MG63 (cell line): ENCODE measurements around the gene FGF5. TPM values are rescaled to one million over a fixed set of nuclear protein-coding genes. Genes with fewer than 3 reads are reported as not detected.
A peak's percentile ranks its signal among the peaks of the same experiment; 100 is the strongest.
"Not testable (repeated sequence)": the region's sequence is repeated elsewhere in the genome, so short reads cannot be mapped to it uniquely, and the experiment has no call there.

ENCODE experiments used
- DNase-seq: peaks from one replicate; pipeline ENCODE4 v3.0.0-alpha.2; 2020
- H3K27me3 ChIP-seq: fragments of 250-450 bp; sonication (Bioruptor Pico); 2 replicates; pipeline ENCODE4 v1.5.1; 2020; ENCODE audit warnings: mild to moderate bottlenecking, moderate library complexity
- H3K36me3 ChIP-seq: fragments of 250-450 bp; sonication (Bioruptor Pico); 2 replicates; pipeline ENCODE4 v1.5.1; 2020; ENCODE audit warnings: mild to moderate bottlenecking, moderate library complexity
- H3K4me3 ChIP-seq: fragments of 250-450 bp; sonication (Bioruptor Pico); 2 replicates; pipeline ENCODE4 v1.5.1; 2020; ENCODE audit warnings: mild to moderate bottlenecking, moderate library complexity
- H3K9me3 ChIP-seq: fragments of 250-450 bp; sonication (Bioruptor Pico); 2 replicates; pipeline ENCODE4 v1.5.1; 2020; ENCODE audit warnings: mild to moderate bottlenecking, moderate library complexity
- total RNA-seq: library from RNA; depleted of rRNA; stranded (reverse); fragments of >200 nt; shearing (Covaris generic); gene quantifications from 2 replicates; pipeline ENCODE4 v1.2.3, GENCODE V29; 2014; ENCODE audit warnings: low replicate concordance

The FGF5 gene
- total RNA-seq, 1 experiment from 2014 or later = 20.8 TPM

DNA sequence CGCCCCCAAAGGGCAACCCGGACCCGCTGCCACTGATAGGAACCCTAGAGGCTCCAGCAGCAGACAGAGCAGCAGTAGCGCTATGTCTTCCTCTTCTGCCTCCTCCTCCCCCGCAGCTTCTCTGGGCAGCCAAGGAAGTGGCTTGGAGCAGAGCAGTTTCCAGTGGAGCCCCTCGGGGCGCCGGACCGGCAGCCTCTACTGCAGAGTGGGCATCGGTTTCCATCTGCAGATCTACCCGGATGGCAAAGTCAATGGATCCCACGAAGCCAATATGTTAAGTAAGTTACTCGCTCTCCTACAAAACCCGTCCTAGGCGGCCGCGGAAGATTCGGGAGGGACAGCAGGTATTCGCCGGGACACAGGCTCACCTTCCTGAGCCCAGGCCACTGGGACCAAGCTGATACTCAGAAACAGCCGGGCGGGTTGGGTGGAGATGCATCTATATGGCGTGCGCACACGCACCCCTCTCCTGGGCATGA, 477 bp downstream of the FGF5 start:
- Histone ChIP-seq H3K36me3 (peaks cover 44% of the 10 kb centered on the region), H3K9me3 (no peaks in the 10 kb centered on the region), H3K27me3 (no peaks in the 10 kb centered on the region), H3K4me3 (peak overlapping the region; percentile 87)
- no peak for DNase-seq

DNA sequence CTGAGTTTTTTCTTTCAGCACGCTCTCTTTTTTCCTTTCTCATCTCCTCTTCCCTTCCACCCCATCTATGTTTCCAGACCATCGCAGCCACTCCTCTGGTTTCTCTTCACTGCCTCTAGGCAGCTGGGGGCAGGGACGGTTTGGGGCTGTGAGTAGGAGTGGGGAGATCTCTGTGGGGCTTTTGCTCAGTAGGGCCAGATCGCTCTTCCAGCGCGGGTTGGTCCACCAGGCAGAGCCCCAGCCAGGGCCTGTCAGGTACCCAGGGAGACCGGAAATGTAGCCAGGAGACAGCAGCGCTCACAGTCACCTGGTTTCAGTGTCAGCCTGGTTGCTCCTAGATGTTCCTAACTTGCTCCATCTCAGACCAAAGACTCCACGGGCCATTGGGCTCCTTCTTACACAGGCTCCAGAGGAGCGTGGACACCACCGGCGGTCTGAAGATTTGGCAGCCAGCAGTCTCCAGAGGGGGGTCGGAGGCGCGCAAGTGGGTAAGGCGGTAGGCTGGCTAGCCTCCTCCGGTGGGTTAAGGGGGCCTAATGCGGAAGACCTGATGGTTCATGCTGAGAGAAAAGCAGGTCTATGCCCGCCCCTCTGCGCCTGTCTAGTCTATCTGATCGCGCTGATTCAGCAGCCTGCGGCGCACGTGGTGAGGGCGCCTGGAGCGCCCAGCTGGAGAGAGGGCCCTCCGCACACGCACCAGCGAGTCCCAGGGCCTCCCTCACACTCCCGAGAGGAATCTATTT, 1.8 kb downstream of the FGF5 start:
- H3K27me3 ChIP-seq = no peaks in the 10 kb centered on the region
- H3K9me3 ChIP-seq = no peaks in the 10 kb centered on the region
- peaks cover 54% of the 10 kb centered on the region for H3K36me3 ChIP-seq
- peak; percentile 57 for DNase-seq
- H3K4me3 ChIP-seq = peak overlapping the region; percentile 87

DNA sequence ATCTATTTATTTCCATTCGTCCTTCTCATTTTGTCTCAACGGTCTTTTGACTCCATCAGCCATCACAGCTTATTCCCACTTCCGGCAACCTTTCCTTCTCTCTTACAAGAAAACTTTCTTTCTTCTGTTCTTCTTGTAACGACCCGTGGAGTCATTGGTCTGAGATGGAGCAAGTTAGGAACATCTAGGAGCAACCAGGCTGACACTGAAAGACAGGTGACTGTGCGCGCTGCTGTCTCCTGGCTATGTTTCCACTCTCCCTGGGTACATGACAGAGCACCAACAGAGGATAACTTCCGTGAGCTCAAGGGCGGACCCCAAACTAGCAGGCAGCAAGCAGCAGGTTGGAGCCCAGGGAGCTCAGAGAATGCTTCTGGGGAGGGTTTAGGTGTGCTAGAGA, 2.5 kb downstream of the FGF5 start:
- DNase-seq = no peak
- peaks cover 60% of the 10 kb centered on the region for H3K36me3 ChIP-seq
- peak overlapping the region; percentile 87 for H3K4me3 ChIP-seq

DNA sequence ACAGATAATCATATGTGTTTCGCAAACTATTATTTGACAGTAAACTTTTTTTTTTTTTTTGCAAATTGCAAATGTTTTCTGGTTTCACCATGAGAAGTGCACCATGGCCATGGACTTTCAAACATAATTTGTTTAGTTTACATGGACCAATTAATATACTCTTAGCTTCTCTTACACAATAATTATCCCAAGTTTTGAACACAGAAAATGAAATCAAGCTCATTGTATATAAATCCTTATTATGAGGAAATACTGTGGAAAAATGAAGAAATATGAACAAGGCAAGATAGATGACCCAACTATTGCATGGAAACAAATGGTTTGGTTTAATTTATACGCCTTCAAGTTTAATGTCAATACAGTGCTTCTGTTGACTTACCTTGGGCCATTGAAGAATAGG, 3.9 kb downstream of the FGF5 start:
- H3K27me3 ChIP-seq = no peaks in the 10 kb centered on the region

More for the DNA sequence above, 2.5 kb downstream of the FGF5 start:
- Histone ChIP-seq H3K27me3 (no peaks in the 10 kb centered on the region), H3K9me3 (no peaks in the 10 kb centered on the region)

DNA sequence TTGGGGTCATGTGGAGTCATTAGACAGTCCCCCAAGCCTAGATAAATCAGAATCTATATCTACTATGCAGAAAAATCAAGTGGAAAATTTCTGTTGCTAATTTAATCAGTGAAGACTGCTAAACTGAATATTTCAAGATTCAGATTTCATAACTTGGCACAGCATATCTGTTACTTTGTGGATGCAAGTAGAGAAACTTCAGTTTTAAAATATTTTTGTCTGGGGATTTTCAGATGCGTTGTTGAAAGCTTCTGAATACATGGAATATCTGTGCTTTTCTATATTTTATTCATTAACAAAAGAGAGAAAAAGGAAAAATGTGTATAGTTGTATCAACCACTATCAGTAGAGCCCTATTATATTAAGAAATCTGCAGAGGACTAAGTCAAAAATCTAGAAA, 4.4 kb downstream of the FGF5 start:
- Histone ChIP-seq H3K36me3 (peaks cover 75% of the 10 kb centered on the region), H3K27me3 (no peaks in the 10 kb centered on the region), H3K9me3 (no peaks in the 10 kb centered on the region), H3K4me3 (peak overlapping the region; percentile 87)
- no peak for DNase-seq

More for the DNA sequence above, 3.9 kb downstream of the FGF5 start:
- H3K36me3 ChIP-seq = peaks cover 71% of the 10 kb centered on the region
- no peaks in the 10 kb centered on the region for H3K9me3 ChIP-seq
- no peak for DNase-seq
- H3K4me3 ChIP-seq = peak overlapping the region; percentile 87

DNA sequence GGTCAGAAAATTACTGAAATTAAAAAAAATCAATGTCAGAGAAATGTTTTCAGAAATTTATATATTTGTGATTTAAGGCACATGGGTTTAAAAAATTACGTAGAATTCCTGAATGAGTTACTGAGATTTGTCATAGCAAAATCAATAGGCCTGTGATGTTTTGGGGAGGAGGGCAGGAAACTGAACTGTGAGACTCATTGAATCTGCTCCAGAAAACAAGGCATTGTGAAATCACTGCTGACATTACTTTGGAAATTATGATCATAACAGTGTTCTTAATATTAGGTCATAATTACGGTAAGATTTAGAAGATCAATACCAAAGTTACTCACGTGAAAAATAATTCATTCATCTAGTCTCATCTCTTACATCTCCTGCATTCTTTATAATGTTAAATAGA, 5.3 kb downstream of the FGF5 start:
- H3K4me3 ChIP-seq = peak overlapping the region; percentile 87
- no peaks in the 10 kb centered on the region for H3K27me3 ChIP-seq

DNA sequence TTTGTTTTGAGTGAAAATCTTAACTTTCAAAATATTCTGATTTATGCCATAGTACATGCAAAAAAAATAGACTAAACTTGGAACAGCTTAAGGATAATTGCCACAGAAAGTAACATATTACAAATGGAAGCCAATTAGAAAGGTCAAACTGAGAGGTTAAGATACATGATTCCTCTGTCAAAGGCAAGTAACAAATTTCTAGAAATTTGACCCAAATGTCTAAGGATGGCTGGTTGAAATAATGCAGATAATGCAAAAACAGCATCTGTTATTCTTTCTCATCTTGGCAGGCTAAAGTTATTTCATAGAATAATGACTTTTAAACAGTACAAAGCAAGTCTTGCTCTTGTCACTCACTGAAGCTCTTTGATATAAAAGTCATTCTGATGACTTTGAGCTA, 10.5 kb downstream of the FGF5 start:
- Histone ChIP-seq H3K27me3 (no peaks in the 10 kb centered on the region), H3K4me3 (no peak overlapping the region), H3K9me3 (no peaks in the 10 kb centered on the region), H3K36me3 (peaks cover 89% of the 10 kb centered on the region)
- no peak for DNase-seq

More for the DNA sequence above, 5.3 kb downstream of the FGF5 start:
- Histone ChIP-seq H3K9me3 (no peaks in the 10 kb centered on the region), H3K36me3 (peaks cover 81% of the 10 kb centered on the region)
- no peak for DNase-seq

DNA sequence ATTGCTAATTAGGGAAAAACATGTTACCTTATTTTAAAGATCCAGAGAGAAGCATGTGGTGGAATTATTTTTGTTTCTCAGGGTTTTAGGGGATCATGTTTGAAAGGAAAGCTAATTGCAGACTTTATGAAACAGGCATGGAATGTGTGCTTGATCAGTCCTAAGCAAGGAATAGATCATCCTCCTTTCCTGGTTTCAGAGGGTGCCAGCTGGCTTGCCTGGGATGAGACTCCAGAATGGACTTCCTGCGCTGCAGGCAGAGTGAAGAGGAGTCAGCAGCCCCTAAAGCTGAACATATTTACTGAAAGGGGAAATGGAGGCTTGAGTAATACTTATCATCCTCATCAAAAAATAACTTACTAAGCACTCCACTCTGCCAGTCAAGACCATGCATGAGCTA, 13.3 kb downstream of the FGF5 start:
- H3K4me3 ChIP-seq = no peak overlapping the region
- peaks cover 90% of the 10 kb centered on the region for H3K36me3 ChIP-seq
- no peaks in the 10 kb centered on the region for H3K27me3 ChIP-seq
- peak; percentile 56 for DNase-seq
- H3K9me3 ChIP-seq = no peaks in the 10 kb centered on the region

DNA sequence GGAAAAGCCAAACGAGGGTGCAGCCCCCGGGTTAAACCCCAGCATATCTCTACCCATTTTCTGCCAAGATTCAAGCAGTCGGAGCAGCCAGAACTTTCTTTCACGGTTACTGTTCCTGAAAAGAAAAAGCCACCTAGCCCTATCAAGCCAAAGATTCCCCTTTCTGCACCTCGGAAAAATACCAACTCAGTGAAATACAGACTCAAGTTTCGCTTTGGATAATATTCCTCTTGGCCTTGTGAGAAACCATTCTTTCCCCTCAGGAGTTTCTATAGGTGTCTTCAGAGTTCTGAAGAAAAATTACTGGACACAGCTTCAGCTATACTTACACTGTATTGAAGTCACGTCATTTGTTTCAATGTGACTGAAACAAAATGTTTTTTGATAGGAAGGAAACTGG, 20.0 kb downstream of the FGF5 start:
- DNase-seq = no peak
- H3K9me3 ChIP-seq = no peaks in the 10 kb centered on the region
- H3K4me3 ChIP-seq = no peak overlapping the region
- H3K27me3 ChIP-seq = no peaks in the 10 kb centered on the region
- peaks cover 87% of the 10 kb centered on the region for H3K36me3 ChIP-seq

DNA sequence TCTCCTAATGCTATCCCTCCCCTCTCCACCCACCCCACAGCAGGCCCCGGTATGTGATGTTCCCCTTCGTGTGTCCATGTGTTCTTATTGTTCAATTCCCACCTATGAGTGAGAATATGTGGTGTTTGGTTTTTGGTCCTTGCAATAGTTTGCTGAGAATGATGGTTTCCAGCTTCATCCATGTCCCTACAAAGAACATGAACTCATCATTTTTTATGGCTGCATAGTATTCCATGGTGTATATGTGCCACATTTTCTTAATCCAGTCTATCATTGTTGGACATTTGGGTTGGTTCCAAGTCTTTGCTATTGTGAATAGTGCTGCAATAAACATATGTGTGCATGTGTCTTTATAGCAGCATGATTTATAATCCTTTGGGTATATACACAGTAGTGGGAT, 24.2 kb downstream of the FGF5 start:
- H3K4me3 ChIP-seq, H3K9me3 ChIP-seq, DNase-seq, H3K27me3 ChIP-seq: not testable (repeated sequence)
- H3K36me3 ChIP-seq = peaks cover 69% of the 10 kb centered on the region

- H3K27me3 ChIP-seq = no peaks in the 10 kb centered on the region
- DNase-seq = no peak
- no peak overlapping the region for H3K4me3 ChIP-seq
- H3K9me3 ChIP-seq = no peaks in the 10 kb centered on the region
- peaks cover 37% of the 10 kb centered on the region for H3K36me3 ChIP-seq
These were observed 27.7 kb downstream of the FGF5 start for GRCh38 chr4:80294206-80294605.

- Histone ChIP-seq H3K27me3 (no peaks in the 10 kb centered on the region), H3K9me3 (no peaks in the 10 kb centered on the region), H3K36me3 (peaks cover 30% of the 10 kb centered on the region), H3K4me3 (no peak overlapping the region)
- DNase-seq = no peak
These were observed 28.9 kb downstream of the FGF5 start for GRCh38 chr4:80295336-80295735.

- no peak for DNase-seq
- Histone ChIP-seq H3K36me3 (peaks cover 25% of the 10 kb centered on the region), H3K9me3 (no peaks in the 10 kb centered on the region), H3K27me3 (no peaks in the 10 kb centered on the region), H3K4me3 (no peak overlapping the region)
These were observed 29.4 kb downstream of the FGF5 start for GRCh38 chr4:80295826-80296225.

DNA sequence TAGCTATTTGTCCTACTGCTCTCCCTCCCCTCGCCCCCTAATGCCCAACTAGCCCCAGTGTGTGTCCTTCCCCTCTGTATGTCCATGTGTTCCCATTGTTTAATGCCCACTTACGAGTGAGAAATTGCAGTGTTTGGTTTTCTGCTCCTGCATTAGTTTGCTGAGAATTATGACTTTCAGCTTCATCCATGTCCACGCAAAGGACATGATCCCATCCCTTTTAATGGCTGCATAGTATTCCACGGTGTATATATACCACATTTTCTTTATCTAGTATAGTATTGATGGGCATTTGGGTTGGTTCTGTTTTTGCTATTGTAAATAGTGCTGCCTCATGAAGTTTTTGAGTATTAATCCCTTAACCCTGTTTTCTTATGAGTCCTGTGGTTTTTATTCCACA, 35.4 kb downstream of the FGF5 start:
- H3K4me3 ChIP-seq = no peak overlapping the region
- H3K36me3 ChIP-seq = peaks cover 21% of the 10 kb centered on the region
- no peak for DNase-seq
- H3K9me3 ChIP-seq = no peaks in the 10 kb centered on the region
- no peaks in the 10 kb centered on the region for H3K27me3 ChIP-seq

- H3K36me3 ChIP-seq = peaks cover 21% of the 10 kb centered on the region
- H3K4me3 ChIP-seq = no peak overlapping the region
- DNase-seq = no peak
- H3K9me3 ChIP-seq = no peaks in the 10 kb centered on the region
- H3K27me3 ChIP-seq = no peaks in the 10 kb centered on the region
These were observed 36.3 kb downstream of the FGF5 start for GRCh38 chr4:80302616-80303223.

- DNase-seq = no peak
- H3K36me3 ChIP-seq = peaks cover 18% of the 10 kb centered on the region
- H3K27me3 ChIP-seq = no peaks in the 10 kb centered on the region
- no peaks in the 10 kb centered on the region for H3K9me3 ChIP-seq
- no peak overlapping the region for H3K4me3 ChIP-seq
These were observed 39.0 kb downstream of the FGF5 start for GRCh38 chr4:80305466-80305865.

DNA sequence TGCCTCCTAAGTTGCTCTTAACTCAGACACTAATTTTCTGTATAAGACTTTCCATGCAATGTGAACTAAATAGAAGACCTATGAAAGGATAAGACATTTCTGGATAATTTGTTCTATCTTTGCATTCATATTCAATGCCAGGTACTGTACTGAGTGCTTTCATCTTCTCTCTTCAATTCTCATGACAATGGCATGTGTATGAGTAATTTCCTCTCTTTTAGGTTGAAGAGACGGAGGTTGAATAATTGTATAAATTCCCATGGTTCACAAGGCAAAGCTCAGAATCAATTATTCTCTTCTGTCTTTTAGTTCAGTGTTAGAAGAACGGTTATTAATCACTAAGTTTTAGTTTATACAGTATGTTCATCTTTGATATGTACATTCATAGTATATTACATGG, 39.8 kb downstream of the FGF5 start:
- Histone ChIP-seq H3K9me3 (no peaks in the 10 kb centered on the region), H3K27me3 (no peaks in the 10 kb centered on the region), H3K4me3 (no peak overlapping the region), H3K36me3 (peaks cover 18% of the 10 kb centered on the region)
- no peak for DNase-seq

GRCh38 chr4:80307183-80307735, 40.8 kb downstream of the FGF5 start:
- H3K4me3 ChIP-seq = no peak overlapping the region
- H3K27me3 ChIP-seq = no peaks in the 10 kb centered on the region
- no peak for DNase-seq

More at GRCh38 chr4:80307183-80307735, 40.8 kb downstream of the FGF5 start:
- Histone ChIP-seq H3K36me3 (peaks cover 15% of the 10 kb centered on the region), H3K9me3 (no peaks in the 10 kb centered on the region)
